Measurements from ENCODE around the gene TMEM121. TPM values are rescaled to one million over a fixed set of nuclear protein-coding genes. Genes with fewer than 3 reads are reported as not detected.

Gene TMEM121
- total RNA-seq = 1 to 10 TPM; 1.0 to 4.4 (median 2.0) TPM
- polyA plus RNA-seq = 1 to 10 TPM; 1.1 to 1.5 TPM
- long read RNA-seq, donor 1, partial matches to known transcripts = 0 of 3 reads
- long read RNA-seq, donor 1, other reads (novel, unspliced or antisense) = 0 of 3 reads
- long read RNA-seq, donor 2, partial matches to known transcripts = 0 of 1 reads
- long read RNA-seq, donor 2, other reads (novel, unspliced or antisense) = 1 of 1 reads
- long read RNA-seq, donor 3, partial matches to known transcripts = 0 of 2 reads
- long read RNA-seq, donor 3, other reads (novel, unspliced or antisense) = 1 of 2 reads

- H3K27ac ChIP-seq = peak within 1 kb of the TSS in 2 of 12 donors; percentile 31 to 34
- intact Hi-C loops (cut with DNase I) = loop anchor here in 8 of 10 donors (2.0 to 10.0 kb wide), 7 partner anchors 31 to 431 kb away; partner anchors contain the start of gene TEDC1 (in 1 of the 8)
- H3K27me3 ChIP-seq = peaks cover 0 to 28% (median 2%) of the 10 kb centered on the region in 9 donors
- H3K36me3 ChIP-seq = no peaks in the 10 kb centered on the region
- 1 to 8% (median 2%) methylated on average over 11 to 88 of the region's 88 CpGs for WGBS, 4 donors
- H3K4me3 ChIP-seq = peak within 1 kb of the TSS; percentile 53 to 77 (median 68)
- no peak for TF ChIP-seq POLR2A (IDR thresholded peaks at IDR 0.05)
- TF ChIP-seq, protein P1, sequence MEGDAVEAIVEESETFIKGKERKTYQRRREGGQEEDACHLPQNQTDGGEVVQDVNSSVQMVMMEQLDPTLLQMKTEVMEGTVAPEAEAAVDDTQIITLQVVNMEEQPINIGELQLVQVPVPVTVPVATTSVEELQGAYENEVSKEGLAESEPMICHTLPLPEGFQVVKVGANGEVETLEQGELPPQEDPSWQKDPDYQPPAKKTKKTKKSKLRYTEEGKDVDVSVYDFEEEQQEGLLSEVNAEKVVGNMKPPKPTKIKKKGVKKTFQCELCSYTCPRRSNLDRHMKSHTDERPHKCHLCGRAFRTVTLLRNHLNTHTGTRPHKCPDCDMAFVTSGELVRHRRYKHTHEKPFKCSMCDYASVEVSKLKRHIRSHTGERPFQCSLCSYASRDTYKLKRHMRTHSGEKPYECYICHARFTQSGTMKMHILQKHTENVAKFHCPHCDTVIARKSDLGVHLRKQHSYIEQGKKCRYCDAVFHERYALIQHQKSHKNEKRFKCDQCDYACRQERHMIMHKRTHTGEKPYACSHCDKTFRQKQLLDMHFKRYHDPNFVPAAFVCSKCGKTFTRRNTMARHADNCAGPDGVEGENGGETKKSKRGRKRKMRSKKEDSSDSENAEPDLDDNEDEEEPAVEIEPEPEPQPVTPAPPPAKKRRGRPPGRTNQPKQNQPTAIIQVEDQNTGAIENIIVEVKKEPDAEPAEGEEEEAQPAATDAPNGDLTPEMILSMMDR (IDR thresholded peaks at IDR 0.05) = no peak
- peaks cover 11 to 41% (median 27%) of the 10 kb centered on the region in 12 donors for H3K4me1 ChIP-seq
- DNase-seq (no peak), ATAC-seq (peak in 1 of 4 donors; percentile 19)
- no peaks in the 10 kb centered on the region for H3K9me3 ChIP-seq
Measured at GRCh38 chr14:105525861-105526775, at the start of gene TMEM121. Gene TMEM121 (plus strand): TSS chr14:105526583. CDS start chr14:105528835, 2,252 bp downstream.

GRCh38 chr14:105476831-105477659 lies 49.3 kb upstream of the TMEM121 start:
- ATAC-seq (no peak), DNase-seq (peak; percentile 76 to 82 (median 81))
- WGBS, 4 donors = 9 to 32% (median 13%) methylated on average over 13 to 16 of the region's 16 CpGs
- H3K27ac ChIP-seq = peak overlapping the region; percentile 93 to 100 (median 99)
- H3K36me3 ChIP-seq = peaks cover 0 to 22% (median 15%) of the 10 kb centered on the region in 9 donors
- H3K4me3 ChIP-seq = peak overlapping the region; percentile 72 to 100 (median 96)
- no peaks in the 10 kb centered on the region for H3K9me3 ChIP-seq
- TF ChIP-seq, protein P1 (IDR thresholded peaks at IDR 0.05) = no peak
- TF ChIP-seq POLR2A (IDR thresholded peaks at IDR 0.05) = no peak
- peaks cover 0 to 32% (median 0%) of the 10 kb centered on the region in 9 donors for H3K27me3 ChIP-seq
- intact Hi-C loops (cut with DNase I) = loop anchor here in 1 of 10 donors (5.0 kb wide), 1 partner anchor 80 kb away; the partner anchor contains the start of gene TEX22
- H3K4me1 ChIP-seq = peaks cover 8 to 80% (median 65%) of the 10 kb centered on the region in 12 donors

DNA sequence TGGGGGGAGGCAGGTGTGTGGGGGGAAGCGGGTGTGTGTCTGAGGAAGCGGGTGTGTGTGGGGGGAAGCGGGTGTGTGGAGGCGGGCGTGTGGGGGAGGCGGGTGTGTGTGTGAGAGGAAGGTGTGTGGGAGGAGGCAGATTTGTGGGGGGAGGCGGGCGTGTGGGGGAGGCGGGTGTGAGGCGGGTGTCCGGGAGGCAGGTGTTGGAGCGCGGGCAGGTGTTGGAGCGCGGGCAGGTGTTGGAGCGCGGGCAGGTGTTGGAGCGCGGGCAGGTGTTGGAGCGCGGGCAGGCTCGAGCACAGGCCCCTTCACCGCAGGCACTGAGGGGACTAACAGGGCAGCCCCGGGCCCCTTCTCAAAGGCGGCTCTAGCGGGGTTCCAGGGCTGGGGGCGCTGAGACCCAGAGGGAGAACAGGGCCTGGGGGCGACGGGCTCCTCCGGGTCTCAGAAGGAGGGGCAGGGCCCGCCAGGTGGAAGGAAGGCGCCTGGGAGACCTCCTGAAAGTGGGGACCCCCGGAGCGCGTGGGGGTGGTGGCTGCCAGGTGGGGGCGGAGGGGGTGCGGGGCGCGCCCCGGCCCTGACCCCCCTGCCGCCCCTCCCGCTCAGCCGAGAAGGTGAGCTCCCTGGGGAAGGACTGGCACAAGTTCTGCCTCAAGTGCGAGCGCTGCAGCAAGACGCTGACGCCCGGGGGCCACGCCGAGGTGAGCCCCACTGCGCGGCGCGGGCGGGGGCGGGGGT lies 48.6 kb upstream of the TMEM121 start:
- peak overlapping the region in 11 of 12 donors; percentile 72 to 100 (median 96) for H3K4me3 ChIP-seq
- no peak for TF ChIP-seq POLR2A (IDR thresholded peaks at IDR 0.05)
- TF ChIP-seq, protein P1 (IDR thresholded peaks at IDR 0.05) = no peak
- peaks cover 0 to 22% (median 15%) of the 10 kb centered on the region in 9 donors for H3K36me3 ChIP-seq
- intact Hi-C loops (cut with DNase I) = loop anchor here in 1 of 10 donors (5.0 kb wide), 1 partner anchor 81 kb away; the partner anchor contains the start of gene TEX22
- H3K9me3 ChIP-seq = no peaks in the 10 kb centered on the region
- H3K27ac ChIP-seq = peak overlapping the region; percentile 50 to 100 (median 99)
- H3K27me3 ChIP-seq = peaks cover 0 to 32% (median 0%) of the 10 kb centered on the region in 9 donors
- no peak for ATAC-seq
- WGBS, 4 donors = 38 to 71% (median 55%) methylated on average over 37 to 56 of the region's 56 CpGs
- peaks cover 16 to 80% (median 66%) of the 10 kb centered on the region in 12 donors for H3K4me1 ChIP-seq
- DNase-seq = peak in 2 of 5 donors; percentile 68 to 73

Data from heart left ventricle (tissue), 16 donors.